ENCODE measurements around the gene NFXL1. TPM values are rescaled to one million over a fixed set of nuclear protein-coding genes. Genes with fewer than 3 reads are reported as not detected.
"Not testable (repeated sequence)": the region's sequence is repeated elsewhere in the genome, so short reads cannot be mapped to it uniquely, and the experiment has no call there.

Gene NFXL1
- total RNA-seq, 4 donors from 2014 or later: 7.0 to 31.4 (median 14.5) TPM

GRCh38 chr4:47926667-47927258, 12.4 kb upstream of the NFXL1 start:
- Histone ChIP-seq H3K9me3 (no peaks in the 10 kb centered on the region), H3K27ac (no peak overlapping the region), H3K36me3 (no peaks in the 10 kb centered on the region), H3K27me3 (no peaks in the 10 kb centered on the region), H3K4me3 (peak overlapping the region in 3 of 4 donors; percentile 14 to 36 (median 23)), H3K4me1 (peaks cover 0 to 6% (median 0%) of the 10 kb centered on the region in 4 donors)
- DNase-seq: peak; percentile 22 to 77 (median 59)
- TF ChIP-seq, protein P1, sequence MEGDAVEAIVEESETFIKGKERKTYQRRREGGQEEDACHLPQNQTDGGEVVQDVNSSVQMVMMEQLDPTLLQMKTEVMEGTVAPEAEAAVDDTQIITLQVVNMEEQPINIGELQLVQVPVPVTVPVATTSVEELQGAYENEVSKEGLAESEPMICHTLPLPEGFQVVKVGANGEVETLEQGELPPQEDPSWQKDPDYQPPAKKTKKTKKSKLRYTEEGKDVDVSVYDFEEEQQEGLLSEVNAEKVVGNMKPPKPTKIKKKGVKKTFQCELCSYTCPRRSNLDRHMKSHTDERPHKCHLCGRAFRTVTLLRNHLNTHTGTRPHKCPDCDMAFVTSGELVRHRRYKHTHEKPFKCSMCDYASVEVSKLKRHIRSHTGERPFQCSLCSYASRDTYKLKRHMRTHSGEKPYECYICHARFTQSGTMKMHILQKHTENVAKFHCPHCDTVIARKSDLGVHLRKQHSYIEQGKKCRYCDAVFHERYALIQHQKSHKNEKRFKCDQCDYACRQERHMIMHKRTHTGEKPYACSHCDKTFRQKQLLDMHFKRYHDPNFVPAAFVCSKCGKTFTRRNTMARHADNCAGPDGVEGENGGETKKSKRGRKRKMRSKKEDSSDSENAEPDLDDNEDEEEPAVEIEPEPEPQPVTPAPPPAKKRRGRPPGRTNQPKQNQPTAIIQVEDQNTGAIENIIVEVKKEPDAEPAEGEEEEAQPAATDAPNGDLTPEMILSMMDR (IDR thresholded peaks at IDR 0.05): peak in 4 of 6 experiments; percentile 53 to 71 (median 60)
- TF ChIP-seq POLR2A (IDR thresholded peaks at IDR 0.05): no peak

- H3K4me3 ChIP-seq, DNase-seq, H3K9me3 ChIP-seq, H3K27me3 ChIP-seq, H3K27ac ChIP-seq, H3K36me3 ChIP-seq, H3K4me1 ChIP-seq: not testable (repeated sequence)
These were observed 8.9 kb upstream of the NFXL1 start for GRCh38 chr4:47923261-47923608.

- H3K27me3 ChIP-seq, H3K9me3 ChIP-seq, H3K4me1 ChIP-seq, DNase-seq, H3K27ac ChIP-seq, H3K36me3 ChIP-seq, H3K4me3 ChIP-seq: not testable (repeated sequence)
These were observed 8.3 kb upstream of the NFXL1 start for GRCh38 chr4:47922436-47923260.

GRCh38 chr4:47917163-47917562, 2.8 kb upstream of the NFXL1 start:
- not testable (repeated sequence) for H3K27ac ChIP-seq, H3K27me3 ChIP-seq, H3K4me1 ChIP-seq, H3K4me3 ChIP-seq, DNase-seq, H3K9me3 ChIP-seq, H3K36me3 ChIP-seq

- H3K4me3 ChIP-seq: no peak overlapping the region
- no peak for DNase-seq
These were observed 995 bp upstream of the NFXL1 start for GRCh38 chr4:47915378-47915777.

DNA sequence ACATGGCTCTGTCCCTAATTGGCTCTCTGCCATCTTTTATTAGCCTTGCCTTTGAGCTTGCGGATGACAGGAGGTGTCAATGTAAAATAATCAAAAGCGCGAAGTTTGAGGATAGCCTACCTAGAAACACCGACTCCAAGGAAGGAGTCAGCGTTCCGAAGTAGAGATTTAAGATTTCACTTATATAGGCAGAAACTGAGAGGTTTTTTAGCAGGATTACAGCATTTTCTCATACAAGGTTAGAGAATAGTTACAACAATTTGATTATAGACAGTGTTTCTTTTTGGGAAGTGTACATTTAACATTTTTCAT, 499 bp upstream of the NFXL1 start:
- Histone ChIP-seq H3K27me3 (no peaks in the 10 kb centered on the region), H3K27ac (peak overlapping the region; percentile 70 to 85 (median 75)), H3K36me3 (peaks cover 0 to 6% (median 0%) of the 10 kb centered on the region in 3 donors), H3K9me3 (no peaks in the 10 kb centered on the region), H3K4me3 (peak overlapping the region; percentile 60 to 88 (median 78)), H3K4me1 (peaks cover 0 to 7% (median 0%) of the 10 kb centered on the region in 4 donors)
- TF ChIP-seq POLR2A (IDR thresholded peaks at IDR 0.05): no peak
- TF ChIP-seq, protein P1 (IDR thresholded peaks at IDR 0.05): peak in 1 of 6 experiments; percentile 6
- no peak for DNase-seq

More at GRCh38 chr4:47915378-47915777, 995 bp upstream of the NFXL1 start:
- no peaks in the 10 kb centered on the region for H3K9me3 ChIP-seq
- peaks cover 0 to under 1% (median 0%) of the 10 kb centered on the region in 3 donors for H3K36me3 ChIP-seq
- no peaks in the 10 kb centered on the region for H3K27me3 ChIP-seq
- H3K27ac ChIP-seq: peak overlapping the region in 1 of 4 donors; percentile 70
- H3K4me1 ChIP-seq: peaks cover 0 to 7% (median 0%) of the 10 kb centered on the region in 4 donors
- TF ChIP-seq POLR2A (IDR thresholded peaks at IDR 0.05): no peak
- TF ChIP-seq, protein P1 (IDR thresholded peaks at IDR 0.05): no peak

GRCh38 chr4:47913861-47914219, 543 bp downstream of the NFXL1 start:
- Histone ChIP-seq H3K4me1 (peaks cover 0 to 7% (median 0%) of the 10 kb centered on the region in 4 donors), H3K27ac (peak overlapping the region; percentile 70 to 85 (median 75)), H3K4me3 (peak overlapping the region; percentile 60 to 88 (median 78)), H3K27me3 (no peaks in the 10 kb centered on the region), H3K9me3 (no peaks in the 10 kb centered on the region), H3K36me3 (peaks cover 0 to 9% (median 0%) of the 10 kb centered on the region in 3 donors)
- peak in 2 of 3 donors; percentile 30 to 66 for DNase-seq
- TF ChIP-seq POLR2A (IDR thresholded peaks at IDR 0.05): no peak
- TF ChIP-seq, protein P1 (IDR thresholded peaks at IDR 0.05): peak in 1 of 6 experiments; percentile 10
